Measurements from ENCODE around the gene LCE4A.

LCE4A gene

DNA sequence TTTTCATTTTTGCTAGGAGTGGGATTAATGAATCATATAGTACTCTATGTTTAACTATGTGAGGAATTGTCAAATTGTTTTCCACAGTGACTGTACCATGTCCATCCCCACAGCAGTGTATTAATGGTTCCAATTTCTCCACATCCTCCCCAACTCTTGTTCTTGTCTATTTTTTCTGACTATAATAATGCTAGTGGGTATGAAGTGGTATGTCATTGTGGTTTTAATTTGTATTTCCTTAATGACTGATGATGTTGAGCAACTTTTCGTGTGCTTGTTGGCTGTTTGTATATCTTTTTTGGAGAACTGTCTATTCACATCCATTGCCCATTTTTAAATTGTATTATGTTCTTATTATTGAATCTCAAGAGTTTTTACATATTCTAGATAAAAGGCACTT, 39.9 kb downstream of the LCE4A start:
- ATAC-seq, result no peak

DNA sequence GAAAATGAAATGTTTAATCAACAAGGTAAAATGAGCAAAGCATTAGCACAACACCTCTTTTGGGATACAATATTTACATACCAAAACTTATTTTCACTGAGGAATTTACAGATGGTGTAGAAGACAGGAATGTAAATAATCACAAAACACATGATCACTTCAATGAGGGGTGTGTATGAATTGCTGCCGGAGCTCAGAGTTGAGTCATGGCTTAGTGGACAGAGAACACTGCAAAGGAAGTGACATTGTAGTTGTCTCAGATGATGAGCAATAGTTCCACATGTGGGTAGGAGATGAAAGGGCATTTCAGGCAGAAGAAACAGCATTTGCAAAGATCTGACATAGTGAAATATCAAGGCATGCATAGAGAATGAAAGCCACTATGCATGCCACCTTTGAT, 44.3 kb downstream of the LCE4A start:
- no peak for ATAC-seq

DNA sequence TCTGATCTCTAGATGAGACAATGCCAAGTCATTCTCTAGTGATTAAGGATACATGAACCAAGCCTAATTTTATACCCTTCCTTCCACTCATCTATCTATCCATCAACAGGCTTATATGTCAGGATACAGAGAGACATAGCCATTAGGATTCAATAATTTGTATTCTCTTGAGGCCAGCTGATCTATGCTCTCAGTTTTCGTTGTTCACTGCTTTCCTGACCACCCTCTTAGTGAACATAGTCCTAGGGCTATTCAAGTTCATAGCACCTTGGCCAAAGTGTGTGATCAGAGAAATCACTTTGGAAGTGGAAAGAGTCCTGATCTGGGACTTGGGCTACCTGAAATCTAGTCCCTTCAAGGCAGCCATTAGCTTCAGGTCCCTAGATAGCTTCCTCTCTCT, 45.6 kb downstream of the LCE4A start:
- no peak for ATAC-seq

DNA sequence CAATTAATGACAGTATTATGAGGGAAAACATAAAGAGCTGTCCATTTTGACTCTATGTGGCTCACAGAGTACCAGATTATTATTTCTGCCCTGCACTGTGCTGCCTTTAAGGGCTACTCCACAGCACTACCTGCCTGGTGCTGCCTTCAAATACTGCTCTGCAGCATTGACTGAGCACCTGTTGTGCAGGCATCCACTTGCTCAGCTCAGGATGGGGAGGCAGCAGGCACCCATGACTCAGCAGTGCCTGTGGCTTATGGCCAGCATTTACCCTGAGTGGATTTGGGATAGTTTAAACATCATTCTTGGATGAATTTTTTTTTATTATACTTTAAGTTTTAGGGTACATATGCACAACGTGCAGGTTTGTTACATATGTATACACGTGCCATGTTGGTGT, 48.9 kb downstream of the LCE4A start:
- ATAC-seq, result no peak

DNA sequence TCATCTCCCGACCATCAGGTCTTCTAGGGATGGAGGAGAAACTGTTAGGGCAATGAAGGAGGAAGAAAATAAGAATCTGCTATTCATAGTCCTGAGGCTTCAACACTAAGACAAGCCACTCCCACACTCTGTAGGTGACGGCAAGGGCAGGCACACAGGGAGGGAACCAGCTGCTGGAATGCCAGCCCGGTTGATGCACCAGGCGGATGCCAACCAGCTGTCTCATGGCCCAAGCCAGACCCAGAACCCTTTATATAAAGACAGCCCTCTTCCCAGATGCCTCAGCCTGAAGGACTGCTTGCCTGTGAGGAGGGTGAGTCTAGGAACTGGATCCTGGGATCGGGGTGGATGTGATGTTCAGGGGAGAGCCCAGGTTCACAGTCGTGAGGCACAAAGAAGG, 49.8 kb downstream of the LCE4A start, which contains the start of gene KPRP:
Gene KPRP, plus strand, starts transcription at position 279 of the 400 bp plus-strand sequence. CDS start 1,564 bp downstream, outside the sequence.
- no peak for ATAC-seq

DNA sequence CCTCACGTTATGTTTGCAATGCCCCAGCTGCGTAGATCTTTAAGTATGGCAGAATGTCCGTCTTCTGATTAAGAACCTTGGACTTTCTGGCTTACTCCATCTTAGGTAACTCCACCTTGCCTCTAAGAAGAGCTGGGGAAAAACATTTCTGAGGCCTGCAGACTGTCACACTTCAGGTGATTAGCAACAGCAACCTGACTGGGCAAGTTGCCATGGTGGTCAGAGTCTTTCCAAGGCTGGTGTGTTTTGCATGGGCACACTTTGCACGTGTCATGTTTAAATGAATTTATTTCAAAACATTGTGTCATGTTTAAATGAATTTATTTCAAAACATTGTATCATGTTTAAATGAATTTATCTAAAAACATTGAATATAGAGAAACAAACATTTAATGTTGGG, 50.7 kb downstream of the LCE4A start:
- no peak for ATAC-seq
